Astrocyte (in vitro differentiated cells and primary cell): ENCODE measurements around the gene ITPA. TPM values are rescaled to one million over a fixed set of nuclear protein-coding genes. Genes with fewer than 3 reads are reported as not detected.

Experiments
- DNase-seq: peaks from one replicate; pipeline ENCODE4 v3.0.0-alpha.2; 2010; ENCODE audit warnings: low read depth
- FAIRE-seq: peaks from 2 replicates; lab custom pipeline; 2011; peaks lifted over from hg19 to GRCh38; lab: Jason Lieb, UNC
- H2AFZ ChIP-seq: 2 replicates; pipeline ENCODE4 v1.6.0; 2012; ENCODE audit warnings: low read depth, low read length, inconsistent platforms
- H3K27ac ChIP-seq: 2 replicates; pipeline ENCODE4 v1.5.1; 2011; ENCODE audit warnings: low read depth, low read length, inconsistent platforms
- H3K27me3 ChIP-seq: 2 replicates; pipeline ENCODE4 v1.6.0; 2011; ENCODE audit warnings: low read length, inconsistent platforms; ENCODE audit not compliant: insufficient read depth
- H3K36me3 ChIP-seq: 2 replicates; pipeline ENCODE4 v1.5.1; 2011; ENCODE audit warnings: low read length, inconsistent platforms; ENCODE audit not compliant: insufficient read depth
- H3K4me1 ChIP-seq: 2 replicates; pipeline ENCODE4 v1.5.1; 2011; ENCODE audit warnings: low read length, inconsistent platforms; ENCODE audit not compliant: insufficient read depth
- H3K4me2 ChIP-seq: 2 replicates; pipeline ENCODE4 v1.6.0; 2012; ENCODE audit warnings: low read length, inconsistent platforms
- H3K4me3 ChIP-seq: 2 replicates; pipeline ENCODE4 v1.5.1; 2011; ENCODE audit warnings: low read depth, mild to moderate bottlenecking, low read length, inconsistent platforms; ENCODE audit not compliant: insufficient read depth
- H3K79me2 ChIP-seq: 2 replicates; pipeline ENCODE4 v1.6.0; 2012; ENCODE audit warnings: mild to moderate bottlenecking, low read length, inconsistent platforms; ENCODE audit not compliant: insufficient read depth
- H3K9ac ChIP-seq: 2 replicates; pipeline ENCODE4 v1.6.0; 2012; ENCODE audit warnings: mild to moderate bottlenecking, low read length, inconsistent platforms
- H3K9me3 ChIP-seq: 2 replicates; pipeline ENCODE4 v1.5.1; 2012; ENCODE audit warnings: low read depth, mild to moderate bottlenecking, low read length, inconsistent platforms; ENCODE audit not compliant: insufficient read depth
- H4K20me1 ChIP-seq: 2 replicates; pipeline ENCODE4 v1.6.0; 2012; ENCODE audit warnings: low read length, inconsistent platforms; ENCODE audit not compliant: insufficient read depth
- H3K27ac Mint-ChIP-seq: one replicate; pipeline ENCODE4 v1.8.0; 2021; ENCODE audit warnings: mild to moderate bottlenecking, mixed read lengths; ENCODE audit not compliant: unreplicated experiment
- H3K27me3 Mint-ChIP-seq: one replicate; pipeline ENCODE4 v1.8.0; 2021; ENCODE audit warnings: low read depth, mixed read lengths; ENCODE audit not compliant: unreplicated experiment
- H3K36me3 Mint-ChIP-seq: one replicate; pipeline ENCODE4 v1.8.0; 2021; ENCODE audit warnings: low read depth, mixed read lengths; ENCODE audit not compliant: unreplicated experiment
- H3K4me1 Mint-ChIP-seq: one replicate; pipeline ENCODE4 v1.8.0; 2021; ENCODE audit warnings: low read depth, mixed read lengths; ENCODE audit not compliant: unreplicated experiment
- H3K4me3 Mint-ChIP-seq: one replicate; pipeline ENCODE4 v1.8.0; 2021; ENCODE audit warnings: mild to moderate bottlenecking, moderate library complexity, mixed read lengths; ENCODE audit not compliant: unreplicated experiment
- H3K9me3 Mint-ChIP-seq: one replicate; pipeline ENCODE4 v1.8.0; 2021; ENCODE audit warnings: mild to moderate bottlenecking, mixed read lengths; ENCODE audit not compliant: unreplicated experiment
- CTCF ChIP-seq: IDR thresholded peaks from 2 replicates; pipeline ENCODE4 v1.5.1; 2011; ENCODE audit warnings: low read depth, mild to moderate bottlenecking, inconsistent platforms, low read length, moderate library complexity; ENCODE audit not compliant: insufficient read depth
- EZH2 ChIP-seq: IDR thresholded peaks from 2 replicates; pipeline ENCODE4 v1.6.1; 2012; ENCODE audit warnings: mild to moderate bottlenecking, low read length, inconsistent platforms; ENCODE audit not compliant: insufficient read depth
- total RNA-seq: library from RNA; stranded (reverse); gene quantifications from 2 replicates; pipeline ENCODE4 v1.2.1, GENCODE V29; 2021

ITPA gene
- total RNA-seq, 1 donor from 2014 or later, result 55.5 TPM

GRCh38 chr20:3227936-3228749 is 18.8 kb downstream of the ITPA start:
- Histone ChIP-seq H3K79me2 (no peaks in the 10 kb centered on the region), H3K4me2 (no peak overlapping the region), H3K4me1 (no peaks in the 10 kb centered on the region), H4K20me1 (no peaks in the 10 kb centered on the region), H3K36me3 (no peaks in the 10 kb centered on the region), H3K4me3 (no peak overlapping the region), H3K9me3 (no peaks in the 10 kb centered on the region), H3K27ac (no peak overlapping the region), H3K9ac (no peak overlapping the region), H2AFZ (no peak overlapping the region), H3K27me3 (no peaks in the 10 kb centered on the region)
- Mint-ChIP-seq H3K4me1 (peaks cover 7% of the 10 kb centered on the region), H3K36me3 (peaks cover 6% of the 10 kb centered on the region), H3K4me3 (no peak overlapping the region), H3K9me3 (no peaks in the 10 kb centered on the region), H3K27me3 (no peaks in the 10 kb centered on the region), H3K27ac (no peak overlapping the region)
- FAIRE-seq, result no peak
- no peak for DNase-seq
- no peak for TF ChIP-seq CTCF
- no peak for TF ChIP-seq EZH2

- Histone ChIP-seq H3K36me3 (no peaks in the 10 kb centered on the region), H3K27ac (no peak overlapping the region), H3K4me1 (no peaks in the 10 kb centered on the region), H3K27me3 (no peaks in the 10 kb centered on the region), H3K4me3 (no peak overlapping the region), H3K79me2 (no peaks in the 10 kb centered on the region), H2AFZ (no peak overlapping the region), H3K9ac (no peak overlapping the region), H4K20me1 (no peaks in the 10 kb centered on the region), H3K9me3 (no peaks in the 10 kb centered on the region), H3K4me2 (no peak overlapping the region)
- no peaks in the 10 kb centered on the region for H3K27me3 Mint-ChIP-seq
- peaks cover 6% of the 10 kb centered on the region for H3K4me1 Mint-ChIP-seq
- no peak overlapping the region for H3K27ac Mint-ChIP-seq
- no peak for DNase-seq
- no peak for FAIRE-seq
- TF ChIP-seq CTCF, result no peak
- TF ChIP-seq EZH2, result no peak
- peaks cover 6% of the 10 kb centered on the region for H3K36me3 Mint-ChIP-seq
- H3K4me3 Mint-ChIP-seq, result no peak overlapping the region
- no peaks in the 10 kb centered on the region for H3K9me3 Mint-ChIP-seq
Observed at GRCh38 chr20:3228750-3229032, 19.4 kb downstream of the ITPA start.

DNA sequence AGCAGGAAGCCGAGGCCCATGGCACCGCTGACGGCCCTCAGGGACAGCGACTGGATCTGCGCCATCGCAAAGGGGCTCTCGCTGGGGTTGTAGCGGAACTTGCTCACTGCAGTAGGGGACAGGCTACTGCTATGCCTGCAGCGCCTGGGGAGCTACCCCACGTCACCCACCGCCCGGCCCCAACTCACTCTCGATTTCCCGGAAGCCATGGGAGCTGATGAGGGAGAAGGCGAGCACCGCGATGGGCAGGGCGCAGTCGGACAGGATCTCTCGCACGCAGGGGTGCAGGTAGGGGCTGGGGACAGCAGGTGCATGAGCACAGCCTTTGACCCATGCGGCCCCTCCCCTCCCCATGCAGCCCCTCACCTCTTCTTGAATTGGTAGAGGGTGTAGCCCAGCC is 19.9 kb downstream of the ITPA start:
- H3K9me3 Mint-ChIP-seq, result no peaks in the 10 kb centered on the region
- Histone ChIP-seq H3K4me2 (no peak overlapping the region), H3K9ac (no peak overlapping the region), H3K4me3 (no peak overlapping the region), H3K36me3 (no peaks in the 10 kb centered on the region), H3K27ac (no peak overlapping the region), H3K9me3 (no peaks in the 10 kb centered on the region), H2AFZ (no peak overlapping the region), H3K79me2 (no peaks in the 10 kb centered on the region), H4K20me1 (no peaks in the 10 kb centered on the region), H3K27me3 (no peaks in the 10 kb centered on the region), H3K4me1 (no peaks in the 10 kb centered on the region)
- no peaks in the 10 kb centered on the region for H3K27me3 Mint-ChIP-seq
- FAIRE-seq (no peak), DNase-seq (no peak)
- H3K4me1 Mint-ChIP-seq, result peaks cover 6% of the 10 kb centered on the region
- H3K36me3 Mint-ChIP-seq, result peaks cover 6% of the 10 kb centered on the region
- no peak overlapping the region for H3K4me3 Mint-ChIP-seq
- TF ChIP-seq EZH2, result no peak
- TF ChIP-seq CTCF, result no peak
- no peak overlapping the region for H3K27ac Mint-ChIP-seq
